ENCODE measurements around the gene SLC46A3. TPM values are rescaled to one million over a fixed set of nuclear protein-coding genes. Genes with fewer than 3 reads are reported as not detected.

Gene SLC46A3
- total RNA-seq, 1 donor from 2014 or later, result 6.1 TPM

GRCh38 chr13:28666897-28667488 is 51.8 kb downstream of the SLC46A3 start:
- Histone ChIP-seq H3K36me3 (ENCODE audit: insufficient read depth, low read length) (peaks cover 82% of the 10 kb centered on the region), H3K79me2 (ENCODE audit: insufficient read depth, low read length) (peaks cover 58% of the 10 kb centered on the region)

GRCh38 chr13:28659621-28659970 is 59.2 kb downstream of the SLC46A3 start:
- Mint-ChIP-seq H3K4me3 (ENCODE audit: unreplicated experiment) (peak overlapping the region; percentile 97), H3K27ac (ENCODE audit: unreplicated experiment) (peak overlapping the region; percentile 97), H3K4me1 (ENCODE audit: low read depth, unreplicated experiment) (peaks cover 38% of the 10 kb centered on the region), H3K9me3 (ENCODE audit: unreplicated experiment) (no peaks in the 10 kb centered on the region), H3K36me3 (ENCODE audit: low read depth, unreplicated experiment) (peaks cover 3% of the 10 kb centered on the region), H3K27me3 (ENCODE audit: low read depth, unreplicated experiment) (no peaks in the 10 kb centered on the region)
- Histone ChIP-seq H3K9ac (ENCODE audit: low read length) (peak overlapping the region; percentile 99), H4K20me1 (ENCODE audit: insufficient read depth, low read length) (peaks cover 43% of the 10 kb centered on the region), H3K27me3 (ENCODE audit: insufficient read depth, low read length) (no peaks in the 10 kb centered on the region), H2AFZ (ENCODE audit: low read depth, low read length) (peak overlapping the region; percentile 78), H3K4me1 (ENCODE audit: insufficient read depth, low read length) (peaks cover 23% of the 10 kb centered on the region), H3K9me3 (ENCODE audit: insufficient read depth, low read depth, low read length) (no peaks in the 10 kb centered on the region), H3K27ac (ENCODE audit: low read depth, low read length) (peak overlapping the region; percentile 95), H3K4me3 (ENCODE audit: insufficient read depth, low read depth, low read length) (peak overlapping the region; percentile 99), H3K36me3 (ENCODE audit: insufficient read depth, low read length) (peaks cover 21% of the 10 kb centered on the region), H3K79me2 (ENCODE audit: insufficient read depth, low read length) (peaks cover 91% of the 10 kb centered on the region), H3K4me2 (ENCODE audit: low read length) (peak overlapping the region; percentile 89)
- FAIRE-seq (peak; percentile 23), DNase-seq (ENCODE audit: low read depth) (peak; percentile 64)
- TF ChIP-seq CTCF (IDR thresholded peaks at IDR 0.05; ENCODE audit: insufficient read depth, low read depth, low read length), result no peak
- no peak for TF ChIP-seq EZH2 (IDR thresholded peaks at IDR 0.05; ENCODE audit: insufficient read depth, low read length)

More at GRCh38 chr13:28666897-28667488, 51.8 kb downstream of the SLC46A3 start:
- H2AFZ ChIP-seq (ENCODE audit: low read depth, low read length), result no peak overlapping the region
- no peaks in the 10 kb centered on the region for H3K27me3 Mint-ChIP-seq (ENCODE audit: low read depth, unreplicated experiment)
- H4K20me1 ChIP-seq (ENCODE audit: insufficient read depth, low read length), result peaks cover 72% of the 10 kb centered on the region
- H3K4me2 ChIP-seq (ENCODE audit: low read length), result no peak overlapping the region
- H3K9ac ChIP-seq (ENCODE audit: low read length), result no peak overlapping the region
- H3K9me3 ChIP-seq (ENCODE audit: insufficient read depth, low read depth, low read length), result no peaks in the 10 kb centered on the region
- no peak overlapping the region for H3K27ac Mint-ChIP-seq (ENCODE audit: unreplicated experiment)
- H3K9me3 Mint-ChIP-seq (ENCODE audit: unreplicated experiment), result no peaks in the 10 kb centered on the region
- FAIRE-seq (no peak), DNase-seq (ENCODE audit: low read depth) (no peak)
- TF ChIP-seq EZH2 (IDR thresholded peaks at IDR 0.05; ENCODE audit: insufficient read depth, low read length), result no peak
- H3K4me3 ChIP-seq (ENCODE audit: insufficient read depth, low read depth, low read length), result no peak overlapping the region
- no peak overlapping the region for H3K27ac ChIP-seq (ENCODE audit: low read depth, low read length)
- H3K4me3 Mint-ChIP-seq (ENCODE audit: unreplicated experiment), result no peak overlapping the region
- no peaks in the 10 kb centered on the region for H3K4me1 ChIP-seq (ENCODE audit: insufficient read depth, low read length)
- H3K27me3 ChIP-seq (ENCODE audit: insufficient read depth, low read length), result no peaks in the 10 kb centered on the region
- peaks cover 3% of the 10 kb centered on the region for H3K4me1 Mint-ChIP-seq (ENCODE audit: low read depth, unreplicated experiment)
- peaks cover 17% of the 10 kb centered on the region for H3K36me3 Mint-ChIP-seq (ENCODE audit: low read depth, unreplicated experiment)

GRCh38 chr13:28658796-28659620 is 59.8 kb downstream of the SLC46A3 start, which contains the start of gene POMP:
POMP (plus strand) TSS chr13:28659130; CDS start chr13:28659185, 55 bp downstream.
- Mint-ChIP-seq H3K27ac (ENCODE audit: unreplicated experiment) (peak within 1 kb of the TSS; percentile 97), H3K4me1 (ENCODE audit: low read depth, unreplicated experiment) (peaks cover 38% of the 10 kb centered on the region), H3K4me3 (ENCODE audit: unreplicated experiment) (peak within 1 kb of the TSS; percentile 97), H3K27me3 (ENCODE audit: low read depth, unreplicated experiment) (no peaks in the 10 kb centered on the region), H3K9me3 (ENCODE audit: unreplicated experiment) (no peaks in the 10 kb centered on the region), H3K36me3 (ENCODE audit: low read depth, unreplicated experiment) (peaks cover 2% of the 10 kb centered on the region)
- peaks cover 42% of the 10 kb centered on the region for H4K20me1 ChIP-seq (ENCODE audit: insufficient read depth, low read length)
- H3K4me2 ChIP-seq (ENCODE audit: low read length), result peak within 1 kb of the TSS; percentile 89
- TF ChIP-seq CTCF (IDR thresholded peaks at IDR 0.05; ENCODE audit: insufficient read depth, low read depth, low read length) (no peak), EZH2 (IDR thresholded peaks at IDR 0.05; ENCODE audit: insufficient read depth, low read length) (no peak)
- H3K9me3 ChIP-seq (ENCODE audit: insufficient read depth, low read depth, low read length), result no peaks in the 10 kb centered on the region
- peak within 1 kb of the TSS; percentile 78 for H2AFZ ChIP-seq (ENCODE audit: low read depth, low read length)
- peaks cover 16% of the 10 kb centered on the region for H3K36me3 ChIP-seq (ENCODE audit: insufficient read depth, low read length)
- H3K4me1 ChIP-seq (ENCODE audit: insufficient read depth, low read length), result peaks cover 23% of the 10 kb centered on the region
- H3K27ac ChIP-seq (ENCODE audit: low read depth, low read length), result peak within 1 kb of the TSS; percentile 95
- peak within 1 kb of the TSS; percentile 99 for H3K4me3 ChIP-seq (ENCODE audit: insufficient read depth, low read depth, low read length)
- no peaks in the 10 kb centered on the region for H3K27me3 ChIP-seq (ENCODE audit: insufficient read depth, low read length)
- peak; percentile 89 for DNase-seq (ENCODE audit: low read depth)
- FAIRE-seq, result no peak
- H3K79me2 ChIP-seq (ENCODE audit: insufficient read depth, low read length), result peaks cover 94% of the 10 kb centered on the region
- H3K9ac ChIP-seq (ENCODE audit: low read length), result peak within 1 kb of the TSS; percentile 99
